Measurements from ENCODE around the gene MTHFD1L.

DNA sequence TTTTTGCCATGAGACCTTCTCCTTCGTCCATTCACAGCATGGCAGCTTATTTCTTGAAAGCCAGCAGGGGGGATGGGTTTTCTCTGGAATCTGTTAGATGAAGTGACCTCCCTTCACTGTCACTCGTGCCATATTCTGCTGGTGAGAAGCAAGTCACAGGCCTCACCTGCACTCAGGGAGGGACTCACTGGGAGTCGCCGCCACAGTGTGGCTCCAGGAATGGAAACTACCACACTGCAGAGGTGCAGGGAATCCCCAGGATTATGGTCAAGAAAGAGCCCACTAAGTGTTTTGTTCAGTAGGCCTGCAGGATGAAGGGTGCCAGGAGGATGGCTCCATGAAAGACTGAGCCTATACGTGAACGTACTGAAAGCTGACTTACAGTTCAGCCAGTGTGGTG lies 213.2 kb downstream of the MTHFD1L start:
- TF ChIP-seq POLR2AphosphoS5 (IDR thresholded peaks at IDR 0.05; ENCODE audit: borderline replicate concordance, low read depth, low read length): no peak
- no peak for TF ChIP-seq EZH2 (IDR thresholded peaks at IDR 0.05)
- TF ChIP-seq FOXP2 (optimal IDR thresholded peaks at IDR 0.05; ENCODE audit: control extremely low read depth, extremely low read length, insufficient read depth): no peak
